ENCODE data around the gene MZT2B.
"Not testable (repeated sequence)": the region's sequence is repeated elsewhere in the genome, so short reads cannot be mapped to it uniquely, and the experiment has no call there.

MZT2B gene

GRCh38 chr2:130220505-130220904, 38.4 kb downstream of the MZT2B start:
- DNase-seq = not testable (repeated sequence)

GRCh38 chr2:130222523-130222922, 40.5 kb downstream of the MZT2B start:
- DNase-seq = not testable (repeated sequence)

DNA sequence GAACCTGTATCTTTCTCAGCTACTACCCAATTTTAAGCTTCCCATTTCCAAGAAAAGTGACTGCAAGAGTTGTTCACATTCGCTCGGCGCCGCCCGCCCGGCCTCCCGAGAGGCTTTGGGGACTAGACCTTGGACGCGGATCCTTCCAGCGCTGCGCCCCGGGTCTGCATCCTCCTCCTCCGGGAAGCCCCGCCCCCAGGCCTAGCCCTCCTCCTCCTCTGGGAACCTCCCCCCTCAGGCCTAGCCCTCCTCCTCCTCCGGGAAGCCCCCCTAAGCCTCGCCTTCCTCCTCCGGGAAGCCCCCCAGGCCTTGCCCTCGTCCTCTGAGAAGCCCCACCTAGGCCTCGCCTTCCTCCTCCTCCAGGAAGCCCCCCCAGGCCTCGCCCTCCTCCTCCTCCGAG, 45.9 kb downstream of the MZT2B start:
- not testable (repeated sequence) for DNase-seq

DNA sequence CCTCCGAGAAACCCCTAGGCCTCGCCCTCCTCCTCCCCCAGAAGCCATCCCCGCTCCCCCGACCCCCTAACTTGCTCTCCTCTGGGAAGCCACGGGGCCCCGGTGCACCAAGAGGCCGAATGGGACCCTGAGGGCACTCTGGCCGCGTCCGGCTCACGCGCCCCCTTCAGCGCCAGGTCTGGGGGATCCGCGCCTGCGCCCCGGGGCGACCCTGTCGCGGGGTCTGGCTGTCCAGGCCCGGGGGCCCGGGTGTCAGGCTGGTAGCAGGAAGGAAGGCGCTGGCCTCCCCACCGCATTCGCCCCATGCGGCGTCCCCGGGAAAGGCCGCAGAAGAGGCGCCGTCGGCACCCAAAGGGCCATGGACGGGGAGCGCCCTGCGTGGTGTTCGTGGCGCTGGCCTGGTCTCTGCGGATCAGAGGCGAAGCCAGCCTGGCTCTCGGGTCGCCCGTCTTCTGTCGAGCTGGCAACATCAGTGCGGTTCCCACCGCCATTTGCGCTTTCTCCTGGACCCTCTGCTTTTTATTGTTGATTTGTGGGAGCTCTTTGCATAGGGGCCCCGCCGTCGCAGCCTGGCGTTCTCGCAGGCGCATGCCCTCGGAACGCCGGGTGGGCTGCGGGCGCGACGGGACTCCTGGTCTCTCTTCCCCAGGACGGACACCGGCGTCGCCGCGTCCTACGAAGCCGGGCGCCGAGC, 46.6 kb downstream of the MZT2B start:
- DNase-seq = not testable (repeated sequence)

DNA sequence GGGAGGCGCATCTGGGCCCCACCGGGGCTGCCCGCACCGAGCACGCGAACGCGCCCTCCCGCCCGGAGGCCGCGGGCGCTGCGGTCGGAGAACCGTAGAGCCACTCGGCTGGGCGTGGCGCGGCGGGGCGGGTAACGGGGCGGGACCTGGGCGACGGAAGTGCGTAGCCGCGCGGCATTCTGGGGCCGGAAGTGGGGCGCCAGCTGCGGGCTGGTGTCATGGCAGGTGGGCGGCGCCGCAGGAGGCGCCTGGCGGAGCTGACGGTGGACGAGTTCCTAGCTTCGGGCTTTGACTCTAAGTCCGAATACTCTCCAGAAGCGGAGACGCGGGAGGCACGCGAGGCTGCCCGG, 47.1 kb downstream of the MZT2B start:
- not testable (repeated sequence) for DNase-seq

DNA sequence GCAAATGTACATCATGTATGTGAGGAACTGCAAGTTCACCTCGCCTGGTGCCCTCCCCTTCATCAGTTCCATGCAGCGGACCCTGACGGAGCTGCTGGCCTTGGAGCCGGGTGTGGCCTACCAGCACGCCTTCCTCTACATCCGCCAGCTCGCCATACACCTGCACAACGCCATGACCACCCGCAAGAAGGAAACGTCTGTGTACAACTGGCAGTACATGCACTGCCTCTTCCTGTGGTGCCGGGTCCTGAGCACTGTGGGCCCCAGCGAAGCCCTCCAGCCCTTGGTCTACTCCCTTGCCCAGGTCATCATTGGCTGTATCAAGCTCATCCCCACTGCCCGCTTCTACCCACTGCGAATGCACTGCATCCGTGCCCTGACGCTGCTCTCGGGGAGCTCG, 48.3 kb downstream of the MZT2B start:
- DNase-seq = not testable (repeated sequence)

- not testable (repeated sequence) for DNase-seq
These were observed 48.8 kb downstream of the MZT2B start for GRCh38 chr2:130230907-130231306.

DNA sequence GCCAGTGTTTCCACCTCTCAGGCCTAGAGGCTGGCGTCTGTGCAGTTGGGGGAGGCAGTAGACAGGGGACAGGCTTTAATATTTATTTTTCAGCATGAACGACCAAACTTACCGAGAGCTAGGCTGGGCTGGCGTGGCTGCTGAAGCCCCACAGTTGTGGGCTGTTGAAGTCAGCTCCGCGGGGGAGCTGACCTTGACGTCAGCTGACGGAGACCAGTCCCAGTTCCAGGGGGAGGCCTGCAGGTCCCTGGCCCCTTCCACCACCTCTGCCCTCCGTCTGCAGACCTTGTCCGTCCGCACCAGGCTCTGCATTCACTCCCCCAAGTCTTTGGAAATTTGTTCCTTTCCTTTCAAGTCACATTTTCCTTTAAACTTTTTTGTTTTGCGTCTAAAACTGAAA, 49.6 kb downstream of the MZT2B start:
- DNase-seq = no peak

GRCh38 chr2:130233066-130233465, 51.0 kb downstream of the MZT2B start:
- DNase-seq = not testable (repeated sequence)

GRCh38 chr2:130239581-130239980, 57.5 kb downstream of the MZT2B start:
- DNase-seq = not testable (repeated sequence)
